ENCODE data around the gene FAM3D. TPM values are rescaled to one million over a fixed set of nuclear protein-coding genes. Genes with fewer than 3 reads are reported as not detected.

FAM3D gene
- total RNA-seq, 1 donor from 2014 or later, result 1.8 TPM

GRCh38 chr3:58626841-58627569 lies 39.6 kb downstream of the FAM3D start:
- DNase-seq, result no peak

GRCh38 chr3:58625196-58625824 lies 41.3 kb downstream of the FAM3D start:
- DNase-seq, result no peak

- no peak for DNase-seq
Observed at GRCh38 chr3:58624550-58624949, 42.0 kb downstream of the FAM3D start.

- no peak for DNase-seq
Observed at GRCh38 chr3:58623961-58624360, 42.6 kb downstream of the FAM3D start.

DNA sequence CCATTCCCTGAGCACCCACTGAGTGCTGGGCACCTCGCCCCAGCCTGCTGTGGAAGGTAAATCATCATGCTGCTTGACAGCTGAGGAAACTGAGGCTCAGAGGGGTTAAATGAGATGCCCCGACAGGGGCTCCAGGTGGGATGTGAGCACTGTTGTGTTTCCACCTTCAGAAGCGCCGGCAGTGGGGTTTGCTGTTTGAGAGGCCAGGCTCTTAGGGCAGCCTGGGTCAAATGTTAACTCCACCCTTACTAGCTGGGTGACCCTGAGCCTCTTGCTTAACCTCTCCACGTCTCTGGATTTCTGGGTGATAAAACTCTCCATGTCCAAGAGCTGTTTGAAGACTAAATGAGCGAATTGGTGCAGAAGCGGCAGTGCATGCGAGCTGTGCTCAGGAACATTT lies 43.1 kb downstream of the FAM3D start:
- DNase-seq, result no peak

DNA sequence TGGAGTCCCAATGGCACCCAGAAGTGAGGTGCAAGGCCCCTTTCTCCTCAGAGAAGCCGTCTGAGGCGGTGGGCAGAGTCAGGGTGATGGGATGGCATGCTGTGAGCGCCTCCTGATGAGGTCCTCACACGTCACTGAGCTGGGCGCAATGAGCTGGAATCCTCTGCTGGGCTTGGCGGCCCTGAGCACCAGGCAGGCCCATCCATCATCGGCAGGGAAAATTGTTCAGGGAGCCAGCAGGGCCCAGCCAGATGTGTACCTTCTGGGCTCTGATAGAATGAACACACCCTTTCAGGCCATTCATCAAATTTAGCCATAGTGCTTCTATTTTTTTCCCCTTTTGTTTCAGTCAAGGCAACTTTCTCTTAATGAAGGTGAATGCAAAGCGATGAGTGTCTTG lies 43.7 kb downstream of the FAM3D start:
- no peak for DNase-seq

DNA sequence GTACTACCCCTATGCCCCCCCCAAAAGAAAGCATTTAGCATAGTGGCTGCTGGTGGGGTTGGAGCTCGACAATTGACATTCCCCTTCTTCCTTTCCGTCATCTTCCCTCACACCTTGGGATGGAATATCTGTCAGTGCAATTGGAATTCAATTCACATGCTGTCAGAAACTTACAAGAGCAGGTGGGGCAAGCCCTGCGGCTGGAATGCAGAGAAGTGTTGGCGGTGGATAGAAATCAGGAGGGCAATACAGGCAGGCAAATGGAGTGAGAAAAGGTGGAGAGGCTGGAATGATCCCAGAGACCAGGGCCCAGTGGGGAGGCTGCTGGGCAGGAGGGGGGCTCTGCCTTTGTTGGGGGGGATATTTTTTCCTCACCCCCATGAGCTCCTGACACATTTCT lies 44.1 kb downstream of the FAM3D start:
- DNase-seq, result no peak

GRCh38 chr3:58621086-58621830 lies 45.3 kb downstream of the FAM3D start:
- no peak for DNase-seq

GRCh38 chr3:58620421-58620820 lies 46.2 kb downstream of the FAM3D start:
- DNase-seq, result no peak

GRCh38 chr3:58617338-58617761 lies 49.2 kb downstream of the FAM3D start:
- no peak for DNase-seq

- DNase-seq, result no peak
Observed at GRCh38 chr3:58613236-58614132, 53.1 kb downstream of the FAM3D start.

DNA sequence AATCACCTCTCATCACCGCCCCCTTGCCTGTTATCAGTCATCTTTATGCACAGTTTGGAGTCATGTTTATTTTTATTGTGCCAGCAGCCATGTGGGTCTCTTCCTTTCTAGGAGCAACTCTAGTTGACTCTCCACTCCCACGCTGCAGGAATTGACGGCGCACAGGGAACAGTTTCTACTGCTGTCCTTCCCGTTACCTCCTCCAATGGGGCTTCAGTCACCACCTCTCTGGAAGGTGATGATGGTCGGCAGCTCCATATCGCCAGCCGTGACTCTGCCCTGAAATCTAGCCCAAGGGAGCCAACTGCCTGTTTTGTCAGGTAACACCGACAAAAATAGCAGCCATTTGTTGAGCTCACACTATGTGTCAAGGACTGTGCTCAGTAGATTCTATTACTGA lies 53.7 kb downstream of the FAM3D start:
- no peak for DNase-seq

- DNase-seq, result no peak
Observed at GRCh38 chr3:58609990-58610389, 56.6 kb downstream of the FAM3D start.

GRCh38 chr3:58608648-58609047 lies 57.9 kb downstream of the FAM3D start:
- DNase-seq, result no peak

- no peak for DNase-seq
Observed at GRCh38 chr3:58607816-58608215, 58.8 kb downstream of the FAM3D start.

- DNase-seq, result no peak
Observed at GRCh38 chr3:58606693-58607092, 59.9 kb downstream of the FAM3D start.

GRCh38 chr3:58604031-58604430 lies 62.5 kb downstream of the FAM3D start:
- no peak for DNase-seq

DNA sequence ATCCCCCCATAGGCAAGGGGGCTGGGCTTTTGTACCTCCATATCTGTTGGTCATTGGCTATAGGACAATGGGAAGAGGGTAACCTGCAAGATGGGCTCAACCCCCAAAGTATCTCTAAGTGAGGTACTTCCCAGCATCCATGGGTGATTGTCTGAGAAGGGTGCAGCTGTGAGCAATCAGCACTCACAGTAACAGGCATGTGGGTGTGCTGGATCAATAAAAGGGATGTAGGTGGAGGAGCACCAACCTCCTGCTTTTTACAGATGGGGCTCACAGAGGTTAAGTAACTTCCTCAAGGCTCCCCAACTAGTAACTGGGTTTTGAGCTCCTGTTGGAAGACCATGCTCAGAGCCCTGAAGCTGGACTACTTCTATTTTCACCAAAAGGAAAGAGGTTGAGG lies 63.0 kb downstream of the FAM3D start:
- DNase-seq, result no peak

DNA sequence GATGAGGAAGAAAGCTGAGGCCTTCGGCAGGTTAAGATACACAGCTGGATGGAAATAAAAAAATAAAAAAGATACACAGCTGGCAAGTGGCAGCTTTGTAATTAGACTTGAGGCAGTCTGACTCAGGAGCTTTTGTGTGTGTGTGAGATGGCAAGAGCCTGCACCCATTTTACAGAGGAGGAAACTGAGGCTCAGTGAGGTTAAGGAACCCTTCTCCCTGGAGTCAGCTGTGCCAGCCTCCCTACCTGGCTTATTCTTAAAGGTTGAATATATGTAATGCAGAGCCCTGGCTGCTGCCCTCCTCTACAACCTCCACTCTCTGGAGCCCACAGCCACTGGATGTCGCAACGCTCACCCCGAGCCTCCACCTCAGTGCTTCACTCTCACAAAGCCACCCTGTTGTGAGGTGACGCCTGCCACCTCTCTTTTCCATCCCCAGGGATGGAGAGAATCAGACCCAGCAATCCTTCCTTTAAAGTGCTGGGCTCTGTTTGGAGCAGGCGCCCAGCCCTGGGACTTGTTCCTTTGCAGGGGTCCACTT lies 68.7 kb downstream of the FAM3D start:
- DNase-seq, result no peak

GRCh38 chr3:58596834-58597518 lies 69.6 kb downstream of the FAM3D start:
- no peak for DNase-seq

DNA sequence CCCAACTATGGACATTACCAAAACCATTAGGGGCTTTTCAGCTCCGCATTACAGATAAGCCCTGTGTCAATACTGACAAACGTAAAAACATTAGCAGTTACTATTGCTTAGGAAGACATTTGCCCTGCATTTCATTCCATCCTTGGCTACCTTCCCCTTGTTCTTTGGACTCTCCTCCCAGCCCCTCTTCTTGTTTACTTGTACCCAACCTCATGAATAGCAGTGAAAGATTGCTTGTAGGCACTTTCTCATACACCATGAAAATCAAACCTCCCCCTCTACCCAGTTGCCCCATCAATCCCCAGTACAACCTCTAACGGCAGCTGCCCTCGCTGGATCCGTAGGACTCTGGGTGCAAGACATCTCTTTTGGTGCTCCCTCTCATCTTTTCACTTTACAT lies 72.5 kb downstream of the FAM3D start:
- no peak for DNase-seq
